Liver (tissue), 9 donors: ENCODE data around the gene VIL1. TPM values are rescaled to one million over a fixed set of nuclear protein-coding genes. Genes with fewer than 3 reads are reported as not detected.

Experiments used
- DNase-seq: peaks from one replicate; pipeline ENCODE4 v3.0.0-alpha.2; 2017; ENCODE audit warnings: low spot score
- H3K27ac ChIP-seq, 2 donors: one replicate each; pipeline ENCODE4 v1.7.0; 2013; ENCODE audit warnings: inconsistent platforms in 2 of 2, low read length in 2 of 2, control low read depth in 1 of 2, low read depth in 1 of 2, mild to moderate bottlenecking in 1 of 2
- H3K27me3 ChIP-seq, 4 donors: one replicate each; pipeline versions ENCODE4 v1.6.1 to v1.7.0; 2013; ENCODE audit warnings: low read length in 3 of 4, inconsistent platforms in 1 of 4, mild to moderate bottlenecking in 1 of 4, moderate library complexity in 1 of 4; ENCODE audit not compliant: control insufficient read depth in 4 of 4, insufficient read depth in 4 of 4
- H3K36me3 ChIP-seq, 4 donors: one replicate each; pipeline versions ENCODE4 v1.6.1 to v1.7.0; 2013; ENCODE audit warnings: low read length in 3 of 4, mild to moderate bottlenecking in 3 of 4, low read depth in 1 of 4, moderate library complexity in 1 of 4; ENCODE audit not compliant: control insufficient read depth in 4 of 4, insufficient read depth in 3 of 4
- H3K4me1 ChIP-seq, 4 donors: one replicate each; pipeline versions ENCODE4 v1.6.1 to v1.7.0; 2013; ENCODE audit warnings: low read length in 3 of 4, mild to moderate bottlenecking in 3 of 4, moderate library complexity in 1 of 4; ENCODE audit not compliant: control insufficient read depth in 4 of 4, insufficient read depth in 4 of 4
- H3K4me3 ChIP-seq, 3 donors: one replicate each; pipeline versions ENCODE4 v1.6.1 to v1.7.0; 2013; ENCODE audit warnings: low read length in 3 of 3, control low read depth in 1 of 3, low read depth in 1 of 3, mild to moderate bottlenecking in 1 of 3
- H3K9ac ChIP-seq, 2 donors: one replicate each; pipeline ENCODE4 v1.7.0; 2013; ENCODE audit warnings: low read length in 2 of 2, mild to moderate bottlenecking in 2 of 2, moderate library complexity in 2 of 2, control low read depth in 1 of 2, low read depth in 1 of 2
- H3K9me3 ChIP-seq, 4 donors: one replicate each; pipeline versions ENCODE4 v1.6.1 to v1.7.0; 2013; ENCODE audit warnings: low read length in 3 of 4; ENCODE audit not compliant: control insufficient read depth in 4 of 4
- EGR1 ChIP-seq, 2 donors: IDR thresholded peaks; 2 replicates each; pipeline ENCODE4 v1.6.1; 2016 to 2018; ENCODE audit warnings: antibody characterized with exemption in 2 of 2, low read depth in 2 of 2
- FOXA1 ChIP-seq: IDR thresholded peaks from 2 replicates; pipeline ENCODE4 v1.6.1; 2016; ENCODE audit warnings: antibody characterized with exemption
- FOXA2 ChIP-seq: IDR thresholded peaks from 2 replicates; pipeline ENCODE4 v1.6.1; 2016; ENCODE audit warnings: antibody characterized with exemption
- GABPA ChIP-seq, 2 donors: IDR thresholded peaks in 1 of 2; conservative IDR thresholded peaks in 1 of 2; 2 replicates each; pipeline ENCODE4 v1.6.1; 2016; ENCODE audit warnings: antibody characterized with exemption in 2 of 2, mild to moderate bottlenecking in 1 of 2, moderate library complexity in 1 of 2
- HNF4A ChIP-seq, 2 donors: conservative IDR thresholded peaks; 2 replicates each; pipeline ENCODE4 v1.6.1; 2016; ENCODE audit warnings: antibody characterized with exemption in 2 of 2, mild to moderate bottlenecking in 2 of 2
- HNF4G ChIP-seq: IDR thresholded peaks from 2 replicates; pipeline ENCODE4 v1.6.1; 2016; ENCODE audit warnings: antibody characterized with exemption
- JUND ChIP-seq, 2 donors: IDR thresholded peaks; 2 replicates each; pipeline ENCODE4 v1.6.1; 2016; ENCODE audit warnings: antibody characterized with exemption in 2 of 2
- NR2F2 ChIP-seq: IDR thresholded peaks from 2 replicates; pipeline ENCODE4 v1.6.1; 2016; ENCODE audit warnings: antibody characterized with exemption
- RAD21 ChIP-seq, 2 donors: IDR thresholded peaks; 2 replicates each; pipeline ENCODE4 v1.6.1; 2016; ENCODE audit warnings: antibody characterized with exemption in 2 of 2, mild to moderate bottlenecking in 2 of 2
- RXRA ChIP-seq, 2 donors: IDR thresholded peaks; 2 replicates each; pipeline ENCODE4 v1.6.1; 2017 to 2018; ENCODE audit warnings: antibody characterized with exemption in 2 of 2, mild to moderate bottlenecking in 1 of 2
- SP1 ChIP-seq: IDR thresholded peaks from 2 replicates; pipeline ENCODE4 v1.6.1; 2018; ENCODE audit warnings: antibody characterized with exemption, mild to moderate bottlenecking
- TAF1 ChIP-seq: conservative IDR thresholded peaks from 2 replicates; pipeline ENCODE4 v1.6.1; 2016; ENCODE audit warnings: antibody characterized with exemption, mild to moderate bottlenecking
- YY1 ChIP-seq: IDR thresholded peaks from 2 replicates; pipeline ENCODE4 v1.6.1; 2016; ENCODE audit warnings: antibody characterized with exemption, mild to moderate bottlenecking
- WGBS: extraction: QIAGEN DNeasy Blood & Tissue Kit; methylation state at CpG from one replicate; pipeline ENCODE4 v1.1.7; 2013; 5-methylcytosine and 5-hydroxymethylcytosine counted together
- polyA plus RNA-seq, 2 donors: library from polyadenylated mRNA; stranded (reverse) in 1 of 2; unstranded in 1 of 2; fragments of 200-250 nt in 1 of 2; fragments of >200 nt in 1 of 2; fragmentation: Nextera tagmentation in 1 of 2; extraction: Ambion mirVana in 1 of 2; gene quantifications; one replicate each; pipeline versions ENCODE4 v1.2.1 to v1.2.3, GENCODE V29; 2013 to 2015
- total RNA-seq, 2 donors: library from RNA; depleted of rRNA; stranded (reverse); fragments of >200 nt; gene quantifications; one replicate each; pipeline ENCODE4 v1.2.3, GENCODE V29; 2014
- TF ChIP-seq, protein P1 (sequence below): IDR thresholded peaks from 2 replicates; pipeline ENCODE4 v1.6.1; 2016; ENCODE audit warnings: antibody characterized with exemption
- TF ChIP-seq, protein P2 (sequence below): IDR thresholded peaks from 2 replicates; pipeline ENCODE4 v1.6.1; 2016; ENCODE audit warnings: antibody characterized with exemption
- TF ChIP-seq, protein P3 (sequence below): fragments of 150-350 bp; IDR thresholded peaks from 2 replicates; pipeline ENCODE4 v1.5.1; 2017; ENCODE audit warnings: improper control_type of control experiment, low read depth, low read length; ENCODE audit not compliant: missing input control
- TF ChIP-seq, protein P4 (sequence below): IDR thresholded peaks from 2 replicates; pipeline ENCODE4 v1.6.1; 2016; ENCODE audit warnings: antibody characterized with exemption
- TF ChIP-seq, protein P5 (sequence below): IDR thresholded peaks from 2 replicates; pipeline ENCODE4 v1.6.1; 2016; ENCODE audit warnings: antibody characterized with exemption, mild to moderate bottlenecking
- donor health status: healthy.
- donor health status: healthy.
- donor health status: healthy.
- donor health status: healthy.
- donor health status: healthy.

Gene VIL1
- total and polyA plus RNA-seq, 4 donors = 16.4 to 72.0 (median 31.6) TPM

DNA sequence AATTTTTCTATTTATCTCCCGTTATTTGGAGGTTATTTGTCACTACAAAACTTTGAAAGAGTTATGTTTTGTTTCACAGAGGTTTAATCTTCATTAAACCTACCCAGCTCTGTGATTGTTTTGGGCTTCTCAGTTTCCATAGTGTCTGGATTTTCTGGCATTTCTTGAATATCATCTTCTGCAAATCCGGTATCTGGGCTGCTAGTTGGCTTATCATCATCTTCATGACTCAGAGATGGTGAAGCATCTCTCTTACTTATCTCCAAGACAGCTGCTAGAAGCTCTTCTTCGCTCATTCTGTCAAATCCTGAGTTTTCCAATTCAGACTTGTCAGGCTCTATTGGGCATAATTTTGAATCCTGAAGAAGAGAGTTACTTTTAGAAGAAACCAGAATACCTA is 55.6 kb downstream of the VIL1 start:
- peaks cover 7 to 36% (median 13%) of the 10 kb centered on the region in 4 donors for H3K36me3 ChIP-seq
- no peak overlapping the region for H3K9ac ChIP-seq
- H3K27ac ChIP-seq = no peak overlapping the region
- H3K4me1 ChIP-seq = no peaks in the 10 kb centered on the region
- H3K27me3 ChIP-seq = no peaks in the 10 kb centered on the region
- no peak for TF ChIP-seq EGR1 (IDR thresholded peaks at IDR 0.05; ENCODE audit: low read depth in 2 of 2)
- TF ChIP-seq YY1 = no peak
- no peak for TF ChIP-seq GABPA (IDR thresholded peaks at IDR 0.05 in 1 of 2, conservative IDR thresholded peaks at IDR 0.05 in 1 of 2)
- TF ChIP-seq, protein P1, sequence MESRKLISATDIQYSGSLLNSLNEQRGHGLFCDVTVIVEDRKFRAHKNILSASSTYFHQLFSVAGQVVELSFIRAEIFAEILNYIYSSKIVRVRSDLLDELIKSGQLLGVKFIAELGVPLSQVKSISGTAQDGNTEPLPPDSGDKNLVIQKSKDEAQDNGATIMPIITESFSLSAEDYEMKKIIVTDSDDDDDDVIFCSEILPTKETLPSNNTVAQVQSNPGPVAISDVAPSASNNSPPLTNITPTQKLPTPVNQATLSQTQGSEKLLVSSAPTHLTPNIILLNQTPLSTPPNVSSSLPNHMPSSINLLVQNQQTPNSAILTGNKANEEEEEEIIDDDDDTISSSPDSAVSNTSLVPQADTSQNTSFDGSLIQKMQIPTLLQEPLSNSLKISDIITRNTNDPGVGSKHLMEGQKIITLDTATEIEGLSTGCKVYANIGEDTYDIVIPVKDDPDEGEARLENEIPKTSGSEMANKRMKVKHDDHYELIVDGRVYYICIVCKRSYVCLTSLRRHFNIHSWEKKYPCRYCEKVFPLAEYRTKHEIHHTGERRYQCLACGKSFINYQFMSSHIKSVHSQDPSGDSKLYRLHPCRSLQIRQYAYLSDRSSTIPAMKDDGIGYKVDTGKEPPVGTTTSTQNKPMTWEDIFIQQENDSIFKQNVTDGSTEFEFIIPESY = no peak
- TF ChIP-seq HNF4A (conservative IDR thresholded peaks at IDR 0.05) = no peak
- no peak for TF ChIP-seq FOXA1
- no peak for TF ChIP-seq NR2F2
- no peak for TF ChIP-seq RXRA (IDR thresholded peaks at IDR 0.05)
- no peaks in the 10 kb centered on the region for H3K9me3 ChIP-seq
- 87% methylated on average over 3 of the region's 3 CpGs for WGBS
- no peak for DNase-seq
- no peak overlapping the region for H3K4me3 ChIP-seq

DNA sequence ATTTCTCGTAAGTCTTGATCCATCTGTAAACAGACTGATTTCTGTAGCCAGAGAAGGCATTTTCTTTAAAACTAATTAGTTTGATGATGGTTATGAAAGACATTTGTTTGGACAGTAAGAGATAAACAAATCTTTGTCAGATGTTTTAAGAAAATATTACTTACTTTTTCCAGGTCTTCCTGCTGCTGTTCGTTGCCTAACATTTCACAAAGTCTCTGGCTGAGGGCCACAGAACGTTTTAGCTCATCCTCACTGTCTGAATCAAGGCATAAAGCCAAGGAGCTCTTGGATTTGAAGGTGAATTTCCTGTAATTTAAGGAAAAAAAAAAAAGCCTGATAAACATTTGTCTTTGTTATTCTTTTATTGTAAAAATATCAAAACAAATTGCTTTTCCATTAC is 57.8 kb downstream of the VIL1 start:
- Histone ChIP-seq H3K36me3 (peaks cover 9 to 46% (median 22%) of the 10 kb centered on the region in 4 donors), H3K9me3 (no peaks in the 10 kb centered on the region), H3K4me3 (no peak overlapping the region), H3K27me3 (no peaks in the 10 kb centered on the region), H3K9ac (no peak overlapping the region), H3K27ac (no peak overlapping the region), H3K4me1 (no peaks in the 10 kb centered on the region)
- DNase-seq = no peak
- TF ChIP-seq GABPA (IDR thresholded peaks at IDR 0.05 in 1 of 2, conservative IDR thresholded peaks at IDR 0.05 in 1 of 2) = no peak
- TF ChIP-seq, protein P1 = no peak
- no peak for TF ChIP-seq HNF4G
- no peak for TF ChIP-seq YY1
- TF ChIP-seq TAF1 = no peak
- TF ChIP-seq, protein P2, sequence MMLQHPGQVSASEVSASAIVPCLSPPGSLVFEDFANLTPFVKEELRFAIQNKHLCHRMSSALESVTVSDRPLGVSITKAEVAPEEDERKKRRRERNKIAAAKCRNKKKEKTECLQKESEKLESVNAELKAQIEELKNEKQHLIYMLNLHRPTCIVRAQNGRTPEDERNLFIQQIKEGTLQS = no peak
- TF ChIP-seq RXRA (IDR thresholded peaks at IDR 0.05) = no peak
- TF ChIP-seq HNF4A (conservative IDR thresholded peaks at IDR 0.05) = no peak
- TF ChIP-seq, protein P3, sequence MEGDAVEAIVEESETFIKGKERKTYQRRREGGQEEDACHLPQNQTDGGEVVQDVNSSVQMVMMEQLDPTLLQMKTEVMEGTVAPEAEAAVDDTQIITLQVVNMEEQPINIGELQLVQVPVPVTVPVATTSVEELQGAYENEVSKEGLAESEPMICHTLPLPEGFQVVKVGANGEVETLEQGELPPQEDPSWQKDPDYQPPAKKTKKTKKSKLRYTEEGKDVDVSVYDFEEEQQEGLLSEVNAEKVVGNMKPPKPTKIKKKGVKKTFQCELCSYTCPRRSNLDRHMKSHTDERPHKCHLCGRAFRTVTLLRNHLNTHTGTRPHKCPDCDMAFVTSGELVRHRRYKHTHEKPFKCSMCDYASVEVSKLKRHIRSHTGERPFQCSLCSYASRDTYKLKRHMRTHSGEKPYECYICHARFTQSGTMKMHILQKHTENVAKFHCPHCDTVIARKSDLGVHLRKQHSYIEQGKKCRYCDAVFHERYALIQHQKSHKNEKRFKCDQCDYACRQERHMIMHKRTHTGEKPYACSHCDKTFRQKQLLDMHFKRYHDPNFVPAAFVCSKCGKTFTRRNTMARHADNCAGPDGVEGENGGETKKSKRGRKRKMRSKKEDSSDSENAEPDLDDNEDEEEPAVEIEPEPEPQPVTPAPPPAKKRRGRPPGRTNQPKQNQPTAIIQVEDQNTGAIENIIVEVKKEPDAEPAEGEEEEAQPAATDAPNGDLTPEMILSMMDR = no peak
- no peak for TF ChIP-seq FOXA2
- TF ChIP-seq SP1 = no peak
- no peak for TF ChIP-seq RAD21 (IDR thresholded peaks at IDR 0.05)
- TF ChIP-seq, protein P4, sequence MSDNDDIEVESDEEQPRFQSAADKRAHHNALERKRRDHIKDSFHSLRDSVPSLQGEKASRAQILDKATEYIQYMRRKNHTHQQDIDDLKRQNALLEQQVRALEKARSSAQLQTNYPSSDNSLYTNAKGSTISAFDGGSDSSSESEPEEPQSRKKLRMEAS = no peak
- TF ChIP-seq, protein P5, sequence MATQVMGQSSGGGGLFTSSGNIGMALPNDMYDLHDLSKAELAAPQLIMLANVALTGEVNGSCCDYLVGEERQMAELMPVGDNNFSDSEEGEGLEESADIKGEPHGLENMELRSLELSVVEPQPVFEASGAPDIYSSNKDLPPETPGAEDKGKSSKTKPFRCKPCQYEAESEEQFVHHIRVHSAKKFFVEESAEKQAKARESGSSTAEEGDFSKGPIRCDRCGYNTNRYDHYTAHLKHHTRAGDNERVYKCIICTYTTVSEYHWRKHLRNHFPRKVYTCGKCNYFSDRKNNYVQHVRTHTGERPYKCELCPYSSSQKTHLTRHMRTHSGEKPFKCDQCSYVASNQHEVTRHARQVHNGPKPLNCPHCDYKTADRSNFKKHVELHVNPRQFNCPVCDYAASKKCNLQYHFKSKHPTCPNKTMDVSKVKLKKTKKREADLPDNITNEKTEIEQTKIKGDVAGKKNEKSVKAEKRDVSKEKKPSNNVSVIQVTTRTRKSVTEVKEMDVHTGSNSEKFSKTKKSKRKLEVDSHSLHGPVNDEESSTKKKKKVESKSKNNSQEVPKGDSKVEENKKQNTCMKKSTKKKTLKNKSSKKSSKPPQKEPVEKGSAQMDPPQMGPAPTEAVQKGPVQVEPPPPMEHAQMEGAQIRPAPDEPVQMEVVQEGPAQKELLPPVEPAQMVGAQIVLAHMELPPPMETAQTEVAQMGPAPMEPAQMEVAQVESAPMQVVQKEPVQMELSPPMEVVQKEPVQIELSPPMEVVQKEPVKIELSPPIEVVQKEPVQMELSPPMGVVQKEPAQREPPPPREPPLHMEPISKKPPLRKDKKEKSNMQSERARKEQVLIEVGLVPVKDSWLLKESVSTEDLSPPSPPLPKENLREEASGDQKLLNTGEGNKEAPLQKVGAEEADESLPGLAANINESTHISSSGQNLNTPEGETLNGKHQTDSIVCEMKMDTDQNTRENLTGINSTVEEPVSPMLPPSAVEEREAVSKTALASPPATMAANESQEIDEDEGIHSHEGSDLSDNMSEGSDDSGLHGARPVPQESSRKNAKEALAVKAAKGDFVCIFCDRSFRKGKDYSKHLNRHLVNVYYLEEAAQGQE = no peak
- no peak for TF ChIP-seq JUND (IDR thresholded peaks at IDR 0.05)
- 45% methylated on average over 3 of the region's 3 CpGs for WGBS
